Activated T-helper 2 cell treated with anti-CD3 and anti-CD28 coated beads, Interferon-gamma antibody, Interleukin-2, Interleukin-4, amounts not matched to agents 10 μg/mL and 5 μg/mL and 100 μg/mL, durations not matched to agents 14 hours and 24 hours and 36 hours (primary cell): ENCODE data around the gene PTPRO. TPM values are rescaled to one million over a fixed set of nuclear protein-coding genes. Genes with fewer than 3 reads are reported as not detected.

Experiments
- DNase-seq: peaks from one replicate; pipeline ENCODE4 v3.0.0; 2021; ENCODE audit warnings: low spot score
- H3K27ac Mint-ChIP-seq: one replicate; pipeline ENCODE4 v1.8.0; 2021; ENCODE audit warnings: mixed read lengths
- H3K27me3 Mint-ChIP-seq: one replicate; pipeline ENCODE4 v1.8.0; 2021; ENCODE audit warnings: low read depth, mixed read lengths
- H3K36me3 Mint-ChIP-seq: one replicate; pipeline ENCODE4 v1.8.0; 2021; ENCODE audit warnings: low read depth, mixed read lengths
- H3K4me1 Mint-ChIP-seq: one replicate; pipeline ENCODE4 v1.8.0; 2021; ENCODE audit warnings: low read depth, mixed read lengths
- H3K4me3 Mint-ChIP-seq: one replicate; pipeline ENCODE4 v1.8.0; 2021; ENCODE audit warnings: low read depth, mild to moderate bottlenecking, moderate library complexity, mixed read lengths
- H3K9me3 Mint-ChIP-seq: one replicate; pipeline ENCODE4 v1.8.0; 2021; ENCODE audit warnings: mixed read lengths
- intact Hi-C: fragments of 100-400 bp; cut with micrococcal nuclease; formaldehyde crosslinking; loops from one replicate; pipeline ENCODE4 v1.15.1; 2023
- total RNA-seq: library from RNA; stranded (reverse); gene quantifications from 2 replicates; pipeline ENCODE4 v1.2.3, GENCODE V29; 2022

The PTPRO gene
- total RNA-seq, 1 donor from 2014 or later, result 0.41 TPM

- Mint-ChIP-seq H3K27me3 (peaks cover 27% of the 10 kb centered on the region), H3K9me3 (no peaks in the 10 kb centered on the region), H3K4me3 (no peak overlapping the region), H3K27ac (no peak overlapping the region), H3K4me1 (peaks cover 2% of the 10 kb centered on the region), H3K36me3 (no peaks in the 10 kb centered on the region)
- DNase-seq, result no peak
- intact Hi-C loops, result no loop called here
These were observed 3.5 kb upstream of the PTPRO start for GRCh38 chr12:15318841-15319240.

- H3K4me3 Mint-ChIP-seq, result no peak overlapping the region
- peaks cover 36% of the 10 kb centered on the region for H3K27me3 Mint-ChIP-seq
- no peak overlapping the region for H3K27ac Mint-ChIP-seq
- DNase-seq, result no peak
- no peaks in the 10 kb centered on the region for H3K9me3 Mint-ChIP-seq
- intact Hi-C loops, result no loop called here
- peaks cover 2% of the 10 kb centered on the region for H3K4me1 Mint-ChIP-seq
- H3K36me3 Mint-ChIP-seq, result no peaks in the 10 kb centered on the region
These were observed 1.4 kb upstream of the PTPRO start for GRCh38 chr12:15320881-15321280.

GRCh38 chr12:15323480-15323879 lies 1.2 kb downstream of the PTPRO start:
- no peak overlapping the region for H3K4me3 Mint-ChIP-seq
- H3K4me1 Mint-ChIP-seq, result peaks cover 2% of the 10 kb centered on the region
- H3K36me3 Mint-ChIP-seq, result no peaks in the 10 kb centered on the region
- no peak for DNase-seq
- peaks cover 44% of the 10 kb centered on the region for H3K27me3 Mint-ChIP-seq
- H3K27ac Mint-ChIP-seq, result no peak overlapping the region
- no peaks in the 10 kb centered on the region for H3K9me3 Mint-ChIP-seq
- intact Hi-C loops, result no loop called here

- H3K9me3 Mint-ChIP-seq, result no peaks in the 10 kb centered on the region
- H3K4me1 Mint-ChIP-seq, result no peaks in the 10 kb centered on the region
- no peak overlapping the region for H3K4me3 Mint-ChIP-seq
- DNase-seq, result no peak
- peaks cover 14% of the 10 kb centered on the region for H3K27me3 Mint-ChIP-seq
- no peak overlapping the region for H3K27ac Mint-ChIP-seq
- no peaks in the 10 kb centered on the region for H3K36me3 Mint-ChIP-seq
- intact Hi-C loops, result no loop called here
These were observed 7.6 kb downstream of the PTPRO start for GRCh38 chr12:15329891-15330290.

GRCh38 chr12:15334225-15334624 lies 11.9 kb downstream of the PTPRO start:
- no peak overlapping the region for H3K27ac Mint-ChIP-seq
- intact Hi-C loops, result no loop called here
- no peaks in the 10 kb centered on the region for H3K4me1 Mint-ChIP-seq
- peaks cover 9% of the 10 kb centered on the region for H3K27me3 Mint-ChIP-seq
- DNase-seq, result no peak
- H3K4me3 Mint-ChIP-seq, result no peak overlapping the region
- no peaks in the 10 kb centered on the region for H3K9me3 Mint-ChIP-seq
- H3K36me3 Mint-ChIP-seq, result no peaks in the 10 kb centered on the region

- no peak overlapping the region for H3K4me3 Mint-ChIP-seq
- H3K9me3 Mint-ChIP-seq, result no peaks in the 10 kb centered on the region
- no peak overlapping the region for H3K27ac Mint-ChIP-seq
These were observed 13.7 kb downstream of the PTPRO start for GRCh38 chr12:15335959-15336358.

GRCh38 chr12:15336768-15337553 lies 14.7 kb downstream of the PTPRO start:
- no peaks in the 10 kb centered on the region for H3K36me3 Mint-ChIP-seq
- intact Hi-C loops, result no loop called here
- no peaks in the 10 kb centered on the region for H3K9me3 Mint-ChIP-seq
- no peak for DNase-seq
- peaks cover 9% of the 10 kb centered on the region for H3K27me3 Mint-ChIP-seq
- no peak overlapping the region for H3K4me3 Mint-ChIP-seq
- H3K4me1 Mint-ChIP-seq, result no peaks in the 10 kb centered on the region
- H3K27ac Mint-ChIP-seq, result no peak overlapping the region

More at GRCh38 chr12:15335959-15336358, 13.7 kb downstream of the PTPRO start:
- Mint-ChIP-seq H3K36me3 (no peaks in the 10 kb centered on the region), H3K27me3 (peaks cover 9% of the 10 kb centered on the region), H3K4me1 (no peaks in the 10 kb centered on the region)
- no peak for DNase-seq
- intact Hi-C loops, result no loop called here

- no peaks in the 10 kb centered on the region for H3K9me3 Mint-ChIP-seq
- no peak for DNase-seq
- peaks cover 8% of the 10 kb centered on the region for H3K27me3 Mint-ChIP-seq
- no peaks in the 10 kb centered on the region for H3K4me1 Mint-ChIP-seq
- H3K36me3 Mint-ChIP-seq, result no peaks in the 10 kb centered on the region
- intact Hi-C loops, result no loop called here
- no peak overlapping the region for H3K27ac Mint-ChIP-seq
- H3K4me3 Mint-ChIP-seq, result no peak overlapping the region
These were observed 19.1 kb downstream of the PTPRO start for GRCh38 chr12:15341371-15341770.

- Mint-ChIP-seq H3K9me3 (no peaks in the 10 kb centered on the region), H3K36me3 (no peaks in the 10 kb centered on the region), H3K4me3 (no peak overlapping the region), H3K27ac (no peak overlapping the region), H3K27me3 (no peaks in the 10 kb centered on the region), H3K4me1 (no peaks in the 10 kb centered on the region)
- no peak for DNase-seq
- intact Hi-C loops, result no loop called here
These were observed 22.3 kb downstream of the PTPRO start for GRCh38 chr12:15344561-15344960.

- Mint-ChIP-seq H3K27ac (no peak overlapping the region), H3K27me3 (no peaks in the 10 kb centered on the region), H3K4me3 (no peak overlapping the region), H3K36me3 (no peaks in the 10 kb centered on the region), H3K4me1 (no peaks in the 10 kb centered on the region), H3K9me3 (no peaks in the 10 kb centered on the region)
- intact Hi-C loops, result no loop called here
- DNase-seq, result no peak
These were observed 24.2 kb downstream of the PTPRO start for GRCh38 chr12:15346488-15346887.

- no peak overlapping the region for H3K4me3 Mint-ChIP-seq
- no peaks in the 10 kb centered on the region for H3K4me1 Mint-ChIP-seq
- no peaks in the 10 kb centered on the region for H3K36me3 Mint-ChIP-seq
- H3K9me3 Mint-ChIP-seq, result no peaks in the 10 kb centered on the region
- DNase-seq, result no peak
- H3K27me3 Mint-ChIP-seq, result no peaks in the 10 kb centered on the region
- H3K27ac Mint-ChIP-seq, result no peak overlapping the region
- intact Hi-C loops, result no loop called here
These were observed 28.3 kb downstream of the PTPRO start for GRCh38 chr12:15350643-15351042.

- intact Hi-C loops, result no loop called here
These were observed 33.5 kb downstream of the PTPRO start for GRCh38 chr12:15355766-15356165.

GRCh38 chr12:15356951-15357364 lies 34.6 kb downstream of the PTPRO start:
- no peak for DNase-seq
- no peaks in the 10 kb centered on the region for H3K9me3 Mint-ChIP-seq
- intact Hi-C loops, result no loop called here
- H3K27ac Mint-ChIP-seq, result no peak overlapping the region
- H3K27me3 Mint-ChIP-seq, result no peaks in the 10 kb centered on the region
- no peak overlapping the region for H3K4me3 Mint-ChIP-seq
- no peaks in the 10 kb centered on the region for H3K4me1 Mint-ChIP-seq
- H3K36me3 Mint-ChIP-seq, result no peaks in the 10 kb centered on the region

More at GRCh38 chr12:15355766-15356165, 33.5 kb downstream of the PTPRO start:
- no peaks in the 10 kb centered on the region for H3K27me3 Mint-ChIP-seq
- H3K36me3 Mint-ChIP-seq, result no peaks in the 10 kb centered on the region
- no peaks in the 10 kb centered on the region for H3K9me3 Mint-ChIP-seq
- H3K4me3 Mint-ChIP-seq, result no peak overlapping the region
- no peak overlapping the region for H3K27ac Mint-ChIP-seq
- DNase-seq, result no peak
- H3K4me1 Mint-ChIP-seq, result no peaks in the 10 kb centered on the region
